Left ventricle myocardium inferior (tissue), 1 donor: Measurements from ENCODE around the gene ACSF3. TPM values are rescaled to one million over a fixed set of nuclear protein-coding genes. Genes with fewer than 3 reads are reported as not detected.
"Not testable (repeated sequence)": the region's sequence is repeated elsewhere in the genome, so short reads cannot be mapped to it uniquely, and the experiment has no call there.

ENCODE experiments used
- DNase-seq: peaks from one replicate; pipeline ENCODE4 v3.0.0-alpha.2; 2020
- H3K27ac ChIP-seq: fragments of 200-600 bp; replicated peaks from 2 replicates; pipeline ENCODE4 v1.8.0; 2021
- H3K27me3 ChIP-seq: fragments of 200-600 bp; 2 replicates; pipeline ENCODE4 v1.8.0; 2021; ENCODE audit warnings: low read depth
- H3K36me3 ChIP-seq: fragments of 200-600 bp; 2 replicates; pipeline ENCODE4 v1.8.0; 2021
- H3K4me1 ChIP-seq: fragments of 200-600 bp; 2 replicates; pipeline ENCODE4 v1.8.0; 2021
- H3K4me3 ChIP-seq: fragments of 200-600 bp; 2 replicates; pipeline ENCODE4 v1.8.0; 2021; ENCODE audit warnings: mild to moderate bottlenecking, moderate library complexity
- H3K9me3 ChIP-seq: fragments of 200-600 bp; replicated peaks from 2 replicates; pipeline ENCODE4 v1.8.0; 2021
- intact Hi-C: fragments of 100-400 bp; cut with micrococcal nuclease; formaldehyde crosslinking; loops from one replicate; pipeline ENCODE4 v1.11.0; 2022
- total RNA-seq: library from RNA; stranded (reverse); fragmentation: NEBNext Ultra II Directional; extraction: Animal tissue kit (Norgen Biotek cat#: 25700); gene quantifications from one replicate; pipeline ENCODE4 v1.2.1, GENCODE V29; 2021
- TF ChIP-seq, protein P1 (sequence below): fragments of 200-600 bp; IDR thresholded peaks from 2 replicates; pipeline ENCODE4 v1.8.0; 2021; ENCODE audit warnings: antibody characterized with exemption, mild to moderate bottlenecking, borderline replicate concordance
- donor health status: DM: no; HTN: yes; CAD: no; lungs with severe emphysema.

The ACSF3 gene
- total RNA-seq, 1 donor from 2014 or later = 16.7 TPM

DNA sequence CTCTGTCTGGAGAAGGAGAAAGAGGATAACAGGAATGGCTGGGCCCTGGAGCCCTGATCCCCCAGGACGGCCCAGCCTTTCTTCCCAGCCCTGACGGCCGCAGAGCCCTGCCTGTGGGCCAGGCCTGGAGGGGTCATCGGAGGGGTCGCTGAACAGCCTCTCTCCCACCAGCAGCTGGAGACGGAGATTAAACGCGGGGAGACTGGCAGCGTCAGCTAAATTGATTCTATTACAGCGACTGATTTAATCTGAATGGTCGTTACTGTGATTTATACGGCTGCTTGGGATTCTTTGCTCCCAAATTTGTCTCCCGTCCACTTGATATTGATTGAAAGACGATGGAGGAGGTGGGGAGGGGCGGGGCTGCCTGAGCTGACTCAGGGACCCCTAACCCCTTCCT, 70.8 kb downstream of the ACSF3 start:
- Histone ChIP-seq H3K36me3 (no peaks in the 10 kb centered on the region), H3K27me3 (peaks cover 56% of the 10 kb centered on the region), H3K4me3 (no peak overlapping the region), H3K27ac (no peak overlapping the region), H3K9me3 (no peaks in the 10 kb centered on the region), H3K4me1 (peaks cover 7% of the 10 kb centered on the region)
- TF ChIP-seq, protein P1, sequence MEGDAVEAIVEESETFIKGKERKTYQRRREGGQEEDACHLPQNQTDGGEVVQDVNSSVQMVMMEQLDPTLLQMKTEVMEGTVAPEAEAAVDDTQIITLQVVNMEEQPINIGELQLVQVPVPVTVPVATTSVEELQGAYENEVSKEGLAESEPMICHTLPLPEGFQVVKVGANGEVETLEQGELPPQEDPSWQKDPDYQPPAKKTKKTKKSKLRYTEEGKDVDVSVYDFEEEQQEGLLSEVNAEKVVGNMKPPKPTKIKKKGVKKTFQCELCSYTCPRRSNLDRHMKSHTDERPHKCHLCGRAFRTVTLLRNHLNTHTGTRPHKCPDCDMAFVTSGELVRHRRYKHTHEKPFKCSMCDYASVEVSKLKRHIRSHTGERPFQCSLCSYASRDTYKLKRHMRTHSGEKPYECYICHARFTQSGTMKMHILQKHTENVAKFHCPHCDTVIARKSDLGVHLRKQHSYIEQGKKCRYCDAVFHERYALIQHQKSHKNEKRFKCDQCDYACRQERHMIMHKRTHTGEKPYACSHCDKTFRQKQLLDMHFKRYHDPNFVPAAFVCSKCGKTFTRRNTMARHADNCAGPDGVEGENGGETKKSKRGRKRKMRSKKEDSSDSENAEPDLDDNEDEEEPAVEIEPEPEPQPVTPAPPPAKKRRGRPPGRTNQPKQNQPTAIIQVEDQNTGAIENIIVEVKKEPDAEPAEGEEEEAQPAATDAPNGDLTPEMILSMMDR = no peak
- intact Hi-C loops = no loop called here
- no peak for DNase-seq

DNA sequence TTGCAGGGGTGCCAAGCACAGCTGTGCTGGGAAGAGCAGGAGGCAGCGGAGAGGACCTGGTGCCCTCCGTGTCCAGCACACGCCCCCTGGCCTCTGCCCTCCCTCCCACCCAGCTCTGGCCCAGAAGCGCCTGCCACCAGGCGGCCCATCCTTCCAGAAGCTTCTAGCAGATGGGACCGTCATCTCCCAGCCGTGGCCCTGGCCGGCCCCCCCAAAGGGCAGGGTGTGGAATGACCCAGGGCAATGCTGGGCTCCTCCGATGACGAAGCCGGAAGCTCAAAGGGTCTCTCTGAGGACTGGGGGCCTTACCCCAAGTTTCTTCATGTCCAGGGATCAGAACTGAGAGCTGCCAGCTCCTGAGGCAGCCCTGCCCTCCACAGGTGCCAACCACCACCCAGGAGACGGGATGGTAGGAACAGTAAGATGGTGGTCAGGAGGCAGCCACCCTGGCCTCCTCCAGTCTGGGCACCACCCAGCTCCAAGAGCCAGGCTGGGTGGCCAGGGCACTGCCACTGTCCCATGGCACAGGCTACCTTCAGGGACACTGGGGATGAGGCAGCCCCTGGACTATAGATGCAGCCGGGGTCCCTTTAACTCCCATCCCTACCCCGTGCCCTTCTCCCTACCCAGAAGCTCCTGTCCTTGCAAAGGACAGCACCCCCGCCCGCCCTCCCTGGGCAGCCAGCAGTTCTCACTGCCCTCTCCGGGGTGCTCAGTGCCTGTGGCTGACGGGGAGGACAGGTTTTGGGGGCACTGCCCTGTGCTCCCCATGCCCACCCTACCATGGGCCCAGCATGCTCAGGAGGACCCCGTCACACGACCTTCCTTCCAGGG, 71.4 kb downstream of the ACSF3 start:
- intact Hi-C loops = no loop called here
- Histone ChIP-seq H3K9me3 (no peaks in the 10 kb centered on the region), H3K4me3 (no peak overlapping the region), H3K36me3 (no peaks in the 10 kb centered on the region), H3K27me3 (peaks cover 62% of the 10 kb centered on the region), H3K4me1 (peaks cover 7% of the 10 kb centered on the region), H3K27ac (no peak overlapping the region)
- TF ChIP-seq, protein P1 = no peak
- DNase-seq = no peak

DNA sequence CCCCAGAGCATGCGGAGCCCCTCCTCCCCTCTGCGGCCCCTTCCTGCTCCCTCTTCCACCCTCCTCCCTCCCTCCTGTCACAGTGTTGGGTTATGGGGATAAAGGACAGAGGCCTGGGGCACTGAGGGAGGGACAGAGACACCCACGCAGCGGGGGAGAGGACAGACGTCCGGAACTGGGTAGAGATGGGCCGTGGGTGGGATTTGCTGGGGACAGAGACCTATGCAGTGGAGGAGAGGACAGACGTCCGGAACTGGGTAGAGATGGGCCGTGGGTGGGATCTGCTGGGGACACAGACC, 72.0 kb downstream of the ACSF3 start:
- H3K36me3 ChIP-seq, H3K9me3 ChIP-seq, H3K27ac ChIP-seq, H3K4me3 ChIP-seq, intact Hi-C loops, DNase-seq: not testable (repeated sequence)
- Histone ChIP-seq H3K27me3 (peaks cover 68% of the 10 kb centered on the region), H3K4me1 (peaks cover 11% of the 10 kb centered on the region)

DNA sequence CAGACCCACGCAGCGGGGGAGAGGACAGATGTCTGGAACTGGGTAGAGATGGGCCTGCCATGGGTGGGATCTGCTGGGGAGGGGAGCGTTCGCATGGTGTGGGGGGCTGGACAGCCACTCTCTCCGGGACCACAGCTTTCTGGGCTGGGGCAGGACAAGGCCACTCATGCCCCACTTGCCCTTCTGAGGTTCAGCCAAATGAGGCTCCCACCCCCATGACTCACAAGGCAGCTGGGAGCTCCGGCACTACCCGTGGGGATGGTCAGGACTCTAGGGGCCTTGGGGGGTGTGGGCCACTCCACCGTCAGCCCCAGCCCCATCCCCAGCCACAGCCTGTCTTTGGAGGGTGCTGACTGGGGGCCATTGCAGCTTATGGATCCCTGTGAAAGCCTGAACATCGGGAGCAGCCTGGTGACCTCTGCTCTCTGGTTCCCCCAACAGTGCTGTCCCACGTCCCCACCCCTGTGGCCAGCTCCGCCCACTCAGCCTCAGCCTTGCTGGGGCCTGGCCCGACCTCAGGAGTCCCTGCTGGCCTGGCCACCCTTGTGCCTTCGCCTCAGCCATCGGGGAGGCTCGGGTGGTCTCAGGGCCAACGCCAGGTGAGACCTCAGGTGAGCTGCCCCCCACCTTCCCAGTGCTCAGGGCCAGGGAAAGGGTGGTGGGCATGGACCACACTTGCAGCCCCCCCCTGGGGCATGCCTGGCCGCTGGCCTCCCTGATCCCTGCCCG, 73.2 kb downstream of the ACSF3 start:
- intact Hi-C loops = no loop called here
- peaks cover 80% of the 10 kb centered on the region for H3K27me3 ChIP-seq

DNA sequence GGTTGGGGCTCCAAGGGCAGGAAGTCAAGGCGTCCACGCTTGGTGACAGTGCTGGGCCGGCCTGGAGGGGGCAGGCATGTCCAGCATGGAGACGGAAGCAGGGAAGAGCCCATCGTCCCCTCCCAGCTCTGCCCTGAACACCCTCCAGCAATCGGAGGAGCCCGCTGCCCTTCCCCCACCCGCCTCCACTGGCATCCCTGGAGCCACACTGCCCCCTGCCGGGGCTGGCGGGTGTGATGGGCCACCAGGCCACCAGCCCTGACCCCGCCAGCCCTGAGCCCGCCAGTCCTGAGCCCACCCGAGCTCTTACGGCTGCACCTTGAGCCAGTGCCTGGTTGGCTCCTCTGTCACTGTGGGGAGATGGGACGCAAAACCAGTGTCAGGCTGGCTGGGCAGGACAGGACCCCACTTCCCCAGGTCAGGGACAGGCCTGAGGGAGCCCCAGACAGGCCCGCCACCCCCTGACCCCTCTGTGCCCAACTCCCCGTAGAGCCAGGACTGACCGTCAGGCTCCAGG, 73.8 kb downstream of the ACSF3 start:
- Histone ChIP-seq H3K27me3 (peaks cover 85% of the 10 kb centered on the region), H3K27ac (no peak overlapping the region), H3K4me3 (peak overlapping the region; percentile 25), H3K4me1 (peaks cover 24% of the 10 kb centered on the region), H3K9me3 (no peaks in the 10 kb centered on the region), H3K36me3 (no peaks in the 10 kb centered on the region)
- TF ChIP-seq, protein P1 = peak; percentile 83
- intact Hi-C loops = no loop called here
- DNase-seq = peak; percentile 78

More for the DNA sequence above, 73.2 kb downstream of the ACSF3 start:
- no peaks in the 10 kb centered on the region for H3K36me3 ChIP-seq
- peak overlapping the region; percentile 25 for H3K4me3 ChIP-seq
- DNase-seq = no peak
- TF ChIP-seq, protein P1 = no peak
- H3K9me3 ChIP-seq = no peaks in the 10 kb centered on the region
- no peak overlapping the region for H3K27ac ChIP-seq
- peaks cover 23% of the 10 kb centered on the region for H3K4me1 ChIP-seq
